Stimulated activated CD8-positive, alpha-beta memory T cell treated with anti-CD3 and anti-CD28 coated beads, Interleukin-15, amount 100 ng/mL, for 4 hours (primary cell): ENCODE measurements around the gene NEK7.
"Not testable (repeated sequence)": the region's sequence is repeated elsewhere in the genome, so short reads cannot be mapped to it uniquely, and the experiment has no call there.

ENCODE experiments used
- DNase-seq, 2 donors: peaks; one replicate each; pipeline ENCODE4 v3.0.0-alpha.2; 2020; ENCODE audit warnings: low read depth in 2 of 2

The NEK7 gene

DNA sequence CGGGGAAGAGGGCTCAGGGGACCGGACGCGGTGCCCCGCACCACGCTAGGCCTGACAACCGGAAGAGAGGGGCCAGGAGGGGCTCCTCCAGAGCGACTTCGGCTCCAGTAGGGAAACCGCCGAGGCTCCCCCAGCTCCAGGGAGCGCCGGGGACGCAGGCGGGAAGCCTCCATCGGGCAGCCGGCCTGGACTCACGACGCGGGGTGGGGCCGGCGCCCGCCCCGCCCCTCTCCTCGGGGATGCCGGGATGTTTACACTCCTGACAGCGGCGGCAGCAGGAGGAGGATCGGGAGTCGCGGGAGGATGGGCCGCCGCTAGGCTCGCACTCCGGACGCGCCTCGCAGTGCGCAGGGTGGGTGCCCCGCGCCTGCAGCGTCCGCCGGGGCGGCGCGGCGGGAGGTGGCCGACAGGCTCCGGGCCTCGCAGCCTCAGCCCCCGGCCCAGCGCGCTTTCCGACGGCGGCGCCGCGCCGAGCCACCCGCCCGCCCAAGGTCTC is at the start of gene NEK7:
Gene NEK7, plus strand, starts transcription at position 254 of the 496 bp plus-strand sequence. CDS start 75,583 bp downstream, outside the sequence.
- no peak for DNase-seq

DNA sequence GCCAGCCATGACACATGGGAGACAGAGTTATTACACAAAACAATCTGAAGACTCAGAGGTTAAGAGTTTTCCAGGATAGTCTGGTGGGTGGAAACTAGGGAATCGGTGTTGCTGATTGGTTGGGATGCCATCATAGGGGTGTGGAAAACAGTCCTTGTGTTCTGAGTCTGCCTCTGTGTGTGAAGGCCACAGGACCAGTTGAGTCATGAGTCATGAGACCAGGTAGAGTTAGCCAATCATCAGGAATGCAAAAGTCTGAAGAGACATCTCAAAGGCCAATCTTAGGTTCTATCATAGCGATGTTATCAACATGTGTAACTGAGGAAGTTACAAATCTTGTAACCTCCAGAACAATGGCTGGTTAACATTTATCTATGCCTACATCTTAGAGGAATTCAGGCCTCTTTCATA is 49.7 kb upstream of the NEK7 start:
- DNase-seq = no peak

DNA sequence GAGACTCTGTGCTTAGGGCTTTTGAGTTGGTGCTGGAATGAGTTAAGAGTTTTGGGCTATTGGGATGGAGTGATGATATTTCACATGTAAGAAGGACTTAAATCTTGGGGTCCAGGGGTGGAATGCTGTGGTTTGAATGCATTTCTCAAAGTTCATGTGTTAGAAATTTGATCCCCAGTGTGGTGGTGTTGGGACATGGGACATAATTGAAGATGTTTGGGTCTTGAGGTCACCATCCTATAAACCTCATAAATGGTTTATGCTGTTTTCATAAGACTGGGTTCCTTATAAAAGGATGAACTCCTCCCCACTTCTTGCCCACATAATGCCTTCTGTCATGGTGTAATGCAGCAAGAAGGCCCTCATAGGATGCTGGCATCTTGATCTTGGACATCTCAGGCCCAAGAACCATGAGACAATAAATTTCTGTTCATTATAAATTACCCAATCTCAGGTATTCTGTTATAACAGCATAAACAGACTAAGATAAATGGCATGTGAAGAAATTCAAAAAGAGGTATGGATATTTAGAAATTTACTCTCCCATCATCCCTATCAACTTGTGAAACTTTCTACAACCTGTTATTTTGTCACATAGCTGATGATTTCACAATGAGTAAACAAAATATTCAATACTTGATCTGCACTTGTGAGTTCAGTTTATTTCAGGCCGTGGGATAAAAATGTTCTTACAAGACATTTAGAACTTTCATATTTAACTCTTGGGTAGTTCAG is 48.0 kb upstream of the NEK7 start:
- no peak for DNase-seq

DNA sequence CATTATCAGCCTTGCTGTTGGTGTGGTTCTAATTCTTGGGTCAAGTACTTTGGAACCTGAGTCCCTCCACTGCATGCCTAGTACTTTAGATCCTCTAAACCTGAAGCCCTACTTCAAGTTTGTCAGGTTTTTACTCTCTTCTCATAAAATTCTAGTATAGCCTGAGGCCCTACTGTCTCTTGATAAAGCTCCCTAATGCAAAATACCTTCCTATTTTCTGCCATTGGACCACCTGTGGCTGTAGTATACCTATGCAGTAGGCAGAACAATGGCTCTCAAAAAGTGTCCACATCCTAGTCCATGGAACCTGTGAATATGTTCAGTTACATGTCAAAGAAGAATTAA is 47.5 kb upstream of the NEK7 start:
- no peak for DNase-seq

DNA sequence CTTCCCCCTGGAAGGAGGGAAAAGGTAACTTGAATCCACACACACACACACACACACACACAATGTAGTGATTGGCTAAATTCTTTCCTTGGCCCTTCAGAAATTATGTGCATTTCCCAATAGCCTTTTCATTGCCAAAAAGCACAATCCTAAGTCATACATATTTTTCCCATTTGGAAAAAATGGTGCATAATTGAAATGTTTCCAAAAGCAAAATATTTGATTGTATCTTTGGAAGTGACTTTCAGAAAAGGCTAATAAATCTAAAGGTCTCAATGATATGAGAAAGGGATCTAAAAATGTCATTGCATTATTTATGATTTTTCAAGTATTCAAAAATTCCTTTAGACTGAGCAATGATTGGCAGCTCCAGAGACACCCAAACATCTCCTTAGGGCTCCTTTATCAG is 43.5 kb upstream of the NEK7 start:
- DNase-seq = no peak

DNA sequence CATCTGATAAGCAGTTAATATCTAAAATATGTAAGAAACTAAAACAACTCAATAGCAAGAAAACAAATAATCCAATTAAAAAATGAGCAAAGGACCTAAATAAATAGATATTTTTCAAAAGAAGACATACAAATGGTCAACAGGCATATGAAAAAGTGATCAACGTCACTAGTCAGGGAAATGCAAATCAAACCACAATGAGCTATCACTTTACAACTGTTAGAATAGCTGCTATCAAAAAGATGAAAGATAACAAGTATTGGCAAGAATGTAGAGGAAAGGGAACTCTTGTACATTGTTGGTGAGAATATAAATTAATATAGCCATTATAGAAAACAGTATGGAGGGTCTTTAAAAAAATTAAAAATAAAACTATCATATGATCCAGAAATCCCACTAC is 40.7 kb upstream of the NEK7 start:
- DNase-seq = no peak

DNA sequence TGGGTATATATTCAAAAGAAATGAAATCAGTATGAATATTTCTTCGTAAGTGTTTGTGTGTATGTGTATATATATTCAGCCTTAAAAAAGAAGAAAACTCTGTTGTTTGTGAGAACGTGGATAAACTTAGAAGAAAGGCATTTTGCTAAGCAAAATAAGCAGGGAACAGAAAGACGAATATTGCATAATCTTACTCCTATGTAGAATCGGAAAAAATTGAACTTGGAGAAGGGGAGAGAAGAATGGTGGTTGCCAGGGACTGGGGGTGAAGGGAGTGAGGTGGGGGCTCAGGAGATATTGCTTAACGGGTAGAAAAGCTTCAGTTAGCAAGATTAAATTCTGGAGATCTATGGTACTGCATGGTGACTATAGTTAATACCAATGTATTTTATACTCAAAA is 40.3 kb upstream of the NEK7 start:
- no peak for DNase-seq

DNA sequence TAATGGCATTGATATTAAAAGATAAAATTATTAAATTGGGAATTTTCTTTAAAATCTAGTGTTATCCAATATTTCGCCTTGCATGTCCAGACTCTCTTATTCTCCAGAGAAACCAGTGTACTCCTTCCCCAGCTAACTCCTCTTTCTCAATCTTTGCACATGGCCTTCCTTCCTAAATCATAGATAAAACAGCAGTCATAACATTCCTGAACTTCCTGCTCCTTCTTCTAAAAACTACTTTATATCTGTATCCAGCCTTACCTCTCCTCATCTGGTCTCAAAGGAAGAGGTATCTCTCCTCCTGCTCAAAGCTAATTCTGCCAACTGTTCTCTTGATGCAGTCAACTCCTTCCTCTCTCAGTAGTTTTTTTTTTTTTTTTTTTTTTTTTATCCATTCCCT is 39.5 kb upstream of the NEK7 start:
- no peak for DNase-seq

DNA sequence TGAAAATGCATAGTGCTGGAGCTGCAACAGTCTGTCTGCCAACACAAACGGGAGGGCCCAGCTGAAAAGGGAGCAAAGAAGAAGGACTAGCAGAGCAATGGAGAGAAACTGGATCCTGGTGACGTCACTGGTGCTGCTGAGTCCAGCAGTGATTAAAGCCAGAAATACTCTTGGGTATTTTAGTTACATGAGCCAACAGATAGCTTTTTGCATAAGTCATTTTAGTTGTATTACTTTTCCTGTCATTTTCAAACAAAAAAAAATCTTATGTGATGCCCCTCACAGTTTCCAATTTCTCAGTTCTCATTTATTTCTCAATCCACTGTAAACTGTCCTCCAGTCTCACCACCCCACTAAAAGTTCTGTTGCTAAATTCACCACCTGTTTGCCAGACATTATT is 38.7 kb upstream of the NEK7 start:
- no peak for DNase-seq

DNA sequence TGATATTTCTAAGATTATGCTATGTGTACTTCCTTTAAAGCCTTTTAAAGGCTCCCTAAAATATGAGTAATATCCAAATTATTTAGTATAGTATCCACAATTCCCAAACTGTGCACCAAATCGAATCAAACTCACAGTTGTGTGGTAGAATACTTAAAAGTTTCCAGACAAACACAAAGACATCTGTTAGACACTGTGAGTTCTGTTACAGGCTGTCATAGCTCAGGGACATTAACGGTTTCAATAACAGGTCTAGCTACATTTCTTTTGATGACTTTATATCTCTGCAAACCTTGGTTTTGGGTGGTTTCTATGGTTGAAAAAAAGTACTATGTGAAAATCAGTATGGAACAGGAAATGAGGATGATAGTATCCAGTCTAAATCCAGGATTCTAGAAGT is 36.9 kb upstream of the NEK7 start:
- DNase-seq = no peak

DNA sequence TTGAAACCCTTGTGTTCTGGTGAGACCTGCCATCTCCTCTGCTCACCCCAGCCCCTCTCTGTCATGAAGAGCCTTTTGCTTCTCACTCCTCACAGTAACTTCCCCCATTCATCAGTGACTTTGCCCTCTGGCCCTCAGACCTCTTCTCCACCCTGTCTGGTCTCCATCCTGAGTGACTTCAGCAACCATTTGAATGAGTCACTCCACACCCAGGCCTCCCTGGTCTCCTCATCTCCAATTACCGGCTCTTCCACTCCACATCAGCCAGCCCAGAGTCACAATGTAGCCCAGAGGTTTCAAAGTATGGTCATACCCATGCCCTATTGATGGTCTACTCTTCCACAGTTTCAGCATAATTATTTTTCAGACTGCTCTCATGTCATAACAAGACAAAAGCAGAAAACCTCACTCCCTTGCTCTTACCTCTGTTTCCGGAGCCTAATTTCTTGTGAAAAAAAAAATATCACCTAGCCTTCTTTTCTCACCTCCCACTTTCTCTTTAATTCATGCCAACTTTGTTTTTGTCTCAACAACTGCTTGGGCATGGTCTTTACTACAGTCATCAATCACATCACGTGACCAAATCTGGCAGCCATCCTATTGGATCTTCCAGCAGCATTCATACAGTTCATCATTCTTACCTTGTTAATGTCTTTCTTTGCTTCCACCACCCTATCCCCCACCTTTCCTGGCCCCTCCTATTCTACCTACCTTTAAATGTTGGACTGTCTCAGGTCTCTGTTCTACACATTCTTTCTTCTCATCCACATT is 35.6 kb upstream of the NEK7 start:
- DNase-seq = no peak

DNA sequence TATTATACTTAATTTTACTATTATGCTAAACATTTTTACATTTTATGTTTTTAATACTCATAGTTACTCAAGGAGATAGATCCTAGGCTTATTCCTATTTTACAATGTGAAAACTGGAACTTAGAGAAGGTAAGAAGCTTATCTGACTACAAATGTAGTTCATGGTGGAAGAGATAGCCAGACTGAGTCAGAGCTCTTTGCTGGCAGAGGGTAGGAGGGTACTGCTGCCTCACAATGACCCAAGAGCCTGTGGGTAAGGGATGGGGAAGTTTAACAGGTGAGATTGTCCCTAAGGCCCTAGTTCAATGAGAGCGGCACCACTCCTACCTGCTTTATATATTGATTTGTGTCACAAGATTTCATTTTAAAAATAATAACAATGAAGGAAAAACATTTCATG is 34.1 kb upstream of the NEK7 start:
- no peak for DNase-seq

DNA sequence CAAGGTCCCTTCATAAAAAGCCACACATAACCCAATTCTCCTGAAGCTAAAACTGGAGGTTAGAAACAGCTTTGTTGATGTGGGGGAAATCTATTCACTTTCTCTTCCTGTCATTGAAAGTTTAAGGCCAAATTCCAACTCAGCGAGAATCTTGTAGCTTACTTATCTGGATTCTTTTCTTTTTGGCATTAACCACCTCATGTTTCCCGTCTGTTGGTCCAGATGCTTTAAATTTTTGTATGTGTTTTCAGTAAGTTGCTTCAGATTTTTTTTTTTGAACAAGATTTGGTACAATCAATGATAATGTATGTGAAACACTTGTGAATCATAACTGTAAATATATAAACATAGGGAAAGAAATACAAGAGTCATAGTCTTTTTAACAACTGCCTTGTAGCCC is 33.7 kb upstream of the NEK7 start:
- DNase-seq = no peak

DNA sequence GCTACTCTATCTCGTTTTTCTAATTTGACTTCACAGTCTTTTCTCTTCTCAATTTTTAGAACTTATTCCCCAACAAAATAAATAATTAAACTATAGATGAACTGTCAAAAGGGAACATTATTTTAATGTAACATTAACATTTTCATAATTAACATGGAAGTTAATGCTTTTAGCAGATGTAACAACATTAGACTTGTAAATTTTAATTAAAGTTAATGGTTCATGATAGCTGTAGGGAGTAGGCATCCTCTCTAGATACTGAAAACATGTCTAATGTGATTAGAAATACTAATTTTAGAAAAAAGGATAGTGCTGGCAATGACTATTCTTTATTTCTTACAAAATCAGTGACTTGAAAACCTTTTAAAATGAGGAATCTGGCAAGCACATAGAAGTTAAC is 32.1 kb upstream of the NEK7 start:
- DNase-seq = no peak

DNA sequence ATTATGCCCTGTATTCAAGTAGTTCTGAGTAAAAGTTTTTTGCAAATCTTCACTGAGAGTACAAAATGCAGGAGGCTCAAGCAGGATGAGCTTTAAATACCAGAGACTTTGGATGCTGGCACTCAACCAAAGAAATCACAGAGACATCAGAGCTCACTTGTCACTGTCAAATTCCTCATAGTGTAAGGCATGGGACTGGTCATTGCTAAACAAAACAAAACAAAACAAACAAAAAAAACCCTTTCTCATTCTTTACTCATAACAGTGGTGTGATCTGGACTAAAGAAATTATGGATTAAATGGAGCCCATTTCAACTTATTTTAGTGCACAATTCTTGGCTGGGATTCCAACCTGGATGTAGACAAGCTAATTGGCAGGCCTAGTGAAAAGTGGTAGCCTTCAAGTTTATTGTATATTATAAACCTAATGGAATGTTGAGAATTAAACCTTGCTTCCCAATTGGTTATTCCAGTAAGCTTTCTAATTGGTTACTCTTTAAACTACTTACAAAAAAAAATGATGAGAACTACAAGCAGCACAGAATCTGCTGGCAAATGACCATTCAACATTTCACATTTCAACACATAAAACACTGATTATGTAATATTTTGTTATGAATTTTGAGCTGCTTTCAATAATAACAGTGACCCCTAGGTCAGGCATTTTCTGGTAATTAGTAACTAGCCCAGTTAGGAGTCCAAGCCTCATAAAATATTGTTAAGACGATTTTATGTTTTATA is 30.6 kb upstream of the NEK7 start:
- DNase-seq = no peak

DNA sequence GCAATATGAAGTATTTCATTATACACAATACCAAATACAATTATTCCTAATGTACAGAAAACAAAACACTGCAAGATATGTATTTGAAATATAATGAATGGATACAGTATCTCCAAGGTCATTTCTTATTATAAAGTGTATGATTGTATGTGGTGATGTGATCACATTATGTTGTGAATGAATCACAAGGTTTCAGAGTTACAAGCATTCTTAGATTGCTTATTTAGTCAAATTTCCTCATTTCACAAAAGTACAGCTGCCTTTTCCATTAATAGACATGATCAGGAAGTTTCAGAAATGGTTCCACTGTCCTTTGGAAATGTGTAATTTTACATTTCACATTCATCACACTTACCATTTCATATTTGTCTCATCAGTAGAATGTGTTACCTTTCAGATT is 28.3 kb upstream of the NEK7 start:
- no peak for DNase-seq

DNA sequence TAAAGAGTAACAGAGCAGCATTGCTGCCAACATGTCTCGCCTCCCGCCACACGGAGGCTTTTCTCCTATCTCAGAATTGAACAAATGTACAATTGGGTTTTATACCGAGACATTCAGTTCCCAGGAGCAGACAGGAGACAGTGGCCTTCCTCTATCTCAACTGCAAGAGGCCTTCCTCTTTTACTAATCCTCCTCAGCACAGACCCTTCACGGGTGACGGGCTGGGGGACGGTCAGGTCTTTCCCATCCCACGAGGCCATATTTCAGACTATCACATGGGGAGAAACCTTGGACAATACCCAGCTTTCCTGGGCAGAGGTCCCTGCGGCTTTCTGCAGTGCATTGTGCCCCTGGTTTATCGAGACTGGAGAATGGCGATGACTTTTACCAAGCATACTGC is 26.7 kb upstream of the NEK7 start:
- DNase-seq = not testable (repeated sequence)

DNA sequence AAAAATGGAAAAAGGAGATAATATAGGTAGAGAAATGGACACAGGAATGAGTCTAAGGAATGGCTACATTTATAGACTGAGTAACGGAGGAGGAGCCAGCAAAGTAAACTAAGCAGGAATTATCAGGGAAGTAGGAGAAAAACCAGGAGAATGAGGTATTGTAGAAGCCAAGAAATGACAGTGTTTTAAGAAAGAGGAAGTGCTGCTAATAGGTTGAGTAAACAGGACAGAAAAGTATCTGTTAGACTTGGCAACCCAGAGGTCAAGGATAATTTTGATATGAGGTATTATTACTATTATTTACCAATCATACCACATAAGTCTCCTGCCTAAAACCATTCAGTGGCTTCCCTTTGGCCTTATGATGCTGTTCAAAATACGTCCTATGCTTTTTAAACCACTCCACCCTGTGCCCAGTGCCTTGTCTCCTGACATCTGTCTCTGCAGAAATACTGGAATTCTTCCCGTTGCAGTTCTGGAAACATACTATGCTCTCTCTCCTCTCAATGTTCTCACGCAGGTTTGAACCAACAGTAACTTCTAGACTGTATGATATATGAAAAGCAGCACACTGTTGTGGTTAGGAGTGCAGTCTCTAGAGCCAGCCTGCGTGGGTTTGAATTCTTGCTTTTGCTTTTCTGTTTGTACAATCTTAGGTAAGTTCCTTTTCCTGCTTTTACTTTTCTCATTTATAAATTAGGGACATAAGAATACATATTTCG is 24.6 kb upstream of the NEK7 start:
- DNase-seq = no peak

DNA sequence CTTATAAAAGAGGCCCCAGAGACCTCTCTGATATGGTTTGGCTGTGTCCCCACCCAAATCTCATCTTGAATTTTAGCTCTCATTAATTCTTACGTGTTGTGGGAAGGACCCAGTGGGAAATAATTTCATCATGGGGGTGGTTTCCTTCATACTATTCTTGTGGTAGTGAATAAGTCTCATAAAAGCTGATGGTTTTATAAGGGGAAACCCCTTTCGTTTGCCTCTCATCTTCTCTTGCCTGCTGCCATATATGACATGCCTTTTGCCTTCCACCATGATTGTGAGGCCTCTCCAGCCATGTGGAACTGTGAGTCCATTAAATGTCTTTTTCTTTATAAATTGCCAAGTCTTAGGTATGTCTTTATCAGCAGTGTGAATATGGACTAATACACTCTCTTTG is 22.5 kb upstream of the NEK7 start:
- DNase-seq = no peak

DNA sequence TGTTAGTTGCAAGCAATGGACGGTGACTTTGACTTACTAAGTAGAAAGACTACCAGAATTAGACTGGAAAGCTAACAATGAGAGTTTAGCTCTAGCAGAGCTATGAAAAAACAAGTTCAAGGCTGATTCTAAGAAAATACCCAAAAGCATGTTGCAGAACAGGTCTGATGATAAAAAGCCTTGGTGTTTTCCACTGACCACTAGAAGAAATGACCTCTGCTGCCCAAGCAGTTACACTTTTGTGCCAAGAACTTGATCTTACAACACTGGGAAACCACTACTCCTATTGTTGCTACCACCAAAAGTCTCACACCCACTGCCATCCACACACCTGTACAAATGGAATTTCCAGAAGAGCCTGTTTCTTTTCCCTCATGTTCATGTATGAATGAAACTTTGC is 21.4 kb upstream of the NEK7 start:
- no peak for DNase-seq

DNA sequence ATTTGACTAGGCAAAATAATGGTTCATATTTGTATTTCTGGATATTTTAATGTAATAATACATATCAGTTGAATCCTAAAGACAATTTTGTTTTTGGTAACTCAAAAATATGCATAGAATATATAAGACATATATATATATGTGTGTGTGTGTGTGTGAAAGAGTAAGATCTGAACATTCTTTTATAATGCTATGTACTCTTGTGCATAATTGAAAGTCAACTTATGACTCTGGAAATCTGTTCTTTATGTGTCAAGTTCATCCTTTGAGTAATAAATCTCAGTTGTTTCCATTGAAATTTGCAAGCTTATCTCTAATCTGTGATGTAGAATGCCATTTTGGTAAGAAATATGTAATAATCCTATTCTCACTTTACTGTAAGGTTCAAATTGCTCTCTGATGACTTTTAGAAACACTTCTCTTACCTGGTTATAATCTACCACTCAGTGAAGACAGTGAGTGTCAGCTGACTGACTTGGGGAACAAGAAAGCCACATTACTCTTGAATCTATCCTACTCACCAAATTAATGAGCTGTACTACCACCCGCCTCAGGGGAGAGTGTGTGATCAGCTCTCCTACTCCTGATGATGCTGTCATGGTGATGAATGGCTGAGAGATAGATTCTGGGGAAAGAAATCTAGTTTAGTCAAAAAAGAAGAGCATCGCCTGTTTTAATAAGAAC is 15.0 kb upstream of the NEK7 start:
- DNase-seq = no peak
